ENCODE data around the gene PRLH.
"Not testable (repeated sequence)": the region's sequence is repeated elsewhere in the genome, so short reads cannot be mapped to it uniquely, and the experiment has no call there.

PRLH gene

GRCh38 chr2:237583385-237584295 is 17.3 kb downstream of the PRLH start:
- DNase-seq = no peak

- DNase-seq = no peak
Observed at GRCh38 chr2:237585590-237586221, 19.3 kb downstream of the PRLH start.

GRCh38 chr2:237588044-237588696 is 21.8 kb downstream of the PRLH start:
- no peak for DNase-seq

- DNase-seq = peak; percentile 46
Observed at GRCh38 chr2:237590272-237591140, 24.1 kb downstream of the PRLH start, which contains the start of gene RAB17. RAB17 (minus strand) TSS chr2:237590734; CDS start chr2:237586154, 4,580 bp downstream.

GRCh38 chr2:237591141-237591881 is 24.9 kb downstream of the PRLH start:
- no peak for DNase-seq

GRCh38 chr2:237592425-237592980 is 26.1 kb downstream of the PRLH start:
- no peak for DNase-seq

- DNase-seq = no peak
Observed at GRCh38 chr2:237593036-237593435, 26.7 kb downstream of the PRLH start.

GRCh38 chr2:237593596-237594320 is 27.4 kb downstream of the PRLH start:
- no peak for DNase-seq

GRCh38 chr2:237594514-237594871 is 28.1 kb downstream of the PRLH start:
- no peak for DNase-seq

- DNase-seq = not testable (repeated sequence)
Observed at GRCh38 chr2:237595829-237596519, 29.6 kb downstream of the PRLH start.

GRCh38 chr2:237596520-237597195 is 30.3 kb downstream of the PRLH start:
- DNase-seq = no peak

GRCh38 chr2:237597196-237598145 is 31.1 kb downstream of the PRLH start:
- no peak for DNase-seq

- DNase-seq = no peak
Observed at GRCh38 chr2:237598468-237599208, 32.3 kb downstream of the PRLH start.

GRCh38 chr2:237599465-237600110 is 33.2 kb downstream of the PRLH start:
- no peak for DNase-seq

GRCh38 chr2:237600205-237600846 is 34.0 kb downstream of the PRLH start:
- DNase-seq = peak; percentile 64

- no peak for DNase-seq
Observed at GRCh38 chr2:237601453-237602116, 35.2 kb downstream of the PRLH start.

Measured in fibroblast of skin of back (primary cell).